AG09309 (cell line): Measurements from ENCODE around the gene CD200R1L.

Source experiments
- DNase-seq: peaks from one replicate; pipeline ENCODE4 v3.0.0-alpha.2; 2010; ENCODE audit warnings: low read depth
- H3K4me3 ChIP-seq: 2 replicates; pipeline ENCODE4 v1.5.1; 2011; ENCODE audit warnings: mild to moderate bottlenecking, low read depth, low read length, moderate library complexity; ENCODE audit not compliant: control insufficient read depth
- CTCF ChIP-seq: IDR thresholded peaks from 2 replicates; pipeline ENCODE4 v1.5.1; 2011; ENCODE audit warnings: mild to moderate bottlenecking, low read depth, low read length, inconsistent platforms; ENCODE audit not compliant: insufficient read depth, control insufficient read depth; ENCODE audit errors: missing control alignments

Gene CD200R1L

GRCh38 chr3:112774293-112774926, 72.3 kb downstream of the CD200R1L start:
- no peak for TF ChIP-seq CTCF
- no peak overlapping the region for H3K4me3 ChIP-seq
- no peak for DNase-seq

DNA sequence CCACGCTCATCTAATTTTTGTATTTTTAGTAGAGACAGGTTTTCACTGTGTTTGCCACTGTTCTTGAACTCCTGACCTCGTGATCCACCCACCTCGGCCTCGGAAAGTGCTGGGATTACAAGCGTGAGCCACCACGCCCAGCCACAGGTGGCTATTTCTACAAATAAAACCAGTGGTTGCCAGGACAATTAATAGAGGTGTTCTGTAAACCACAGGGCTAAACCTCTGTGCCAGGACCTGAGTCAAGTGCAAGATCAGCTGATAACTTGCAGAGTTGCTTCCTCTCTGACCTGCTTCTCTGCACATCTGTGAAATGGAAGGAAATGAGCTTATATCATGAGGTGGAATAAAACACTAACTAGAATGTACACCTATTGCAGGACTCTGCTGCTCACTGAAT, 72.8 kb downstream of the CD200R1L start:
- no peak for TF ChIP-seq CTCF
- no peak overlapping the region for H3K4me3 ChIP-seq
- DNase-seq = no peak

DNA sequence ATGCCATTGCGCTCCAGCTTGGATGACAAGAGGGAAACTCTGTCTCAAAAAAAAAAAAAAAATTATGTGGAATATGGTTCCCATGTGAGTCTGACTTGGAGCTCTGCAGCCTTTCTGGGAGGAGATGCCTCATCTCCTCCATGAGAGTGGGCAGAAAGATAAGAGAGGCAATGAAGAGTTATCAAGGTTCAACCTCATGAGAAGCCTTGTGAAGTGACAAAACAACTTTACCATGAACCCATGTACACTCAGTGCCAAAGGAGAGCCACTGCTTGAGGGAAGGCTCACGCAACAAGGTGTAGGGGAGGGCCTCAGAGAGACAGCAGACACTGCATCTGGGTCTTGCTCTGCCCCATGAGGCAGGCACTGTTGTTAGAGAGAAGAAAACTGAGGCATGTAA, 75.7 kb downstream of the CD200R1L start:
- TF ChIP-seq CTCF = no peak
- DNase-seq = no peak
- H3K4me3 ChIP-seq = no peak overlapping the region

DNA sequence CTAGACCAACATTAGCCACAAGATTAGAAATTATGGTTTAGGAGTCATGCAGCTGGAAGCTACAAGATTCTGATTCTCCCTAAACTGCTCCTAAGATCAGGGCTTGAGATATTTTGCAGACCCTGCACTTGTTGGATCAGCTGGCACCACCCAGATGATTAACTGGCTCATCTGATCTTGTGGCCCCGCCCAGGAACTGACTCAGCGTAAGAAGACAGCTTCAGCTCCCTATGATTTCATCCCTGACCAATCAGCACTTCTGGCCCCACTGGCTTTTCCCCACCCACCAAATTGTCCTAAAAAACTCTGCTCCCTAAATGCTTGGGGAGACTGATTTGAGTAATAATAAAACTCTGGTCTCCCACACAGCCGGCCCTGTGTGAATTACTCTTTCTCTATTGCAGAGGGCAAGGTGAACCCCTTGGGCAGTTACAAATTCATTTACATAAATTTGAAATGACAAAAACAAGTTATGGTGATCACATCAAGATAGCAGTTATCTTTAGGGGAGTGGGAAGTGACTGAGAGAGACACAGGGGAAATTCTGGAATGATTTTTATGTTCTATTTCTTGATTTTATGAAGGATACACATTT, 76.5 kb downstream of the CD200R1L start:
- TF ChIP-seq CTCF = no peak
- no peak overlapping the region for H3K4me3 ChIP-seq
- no peak for DNase-seq

DNA sequence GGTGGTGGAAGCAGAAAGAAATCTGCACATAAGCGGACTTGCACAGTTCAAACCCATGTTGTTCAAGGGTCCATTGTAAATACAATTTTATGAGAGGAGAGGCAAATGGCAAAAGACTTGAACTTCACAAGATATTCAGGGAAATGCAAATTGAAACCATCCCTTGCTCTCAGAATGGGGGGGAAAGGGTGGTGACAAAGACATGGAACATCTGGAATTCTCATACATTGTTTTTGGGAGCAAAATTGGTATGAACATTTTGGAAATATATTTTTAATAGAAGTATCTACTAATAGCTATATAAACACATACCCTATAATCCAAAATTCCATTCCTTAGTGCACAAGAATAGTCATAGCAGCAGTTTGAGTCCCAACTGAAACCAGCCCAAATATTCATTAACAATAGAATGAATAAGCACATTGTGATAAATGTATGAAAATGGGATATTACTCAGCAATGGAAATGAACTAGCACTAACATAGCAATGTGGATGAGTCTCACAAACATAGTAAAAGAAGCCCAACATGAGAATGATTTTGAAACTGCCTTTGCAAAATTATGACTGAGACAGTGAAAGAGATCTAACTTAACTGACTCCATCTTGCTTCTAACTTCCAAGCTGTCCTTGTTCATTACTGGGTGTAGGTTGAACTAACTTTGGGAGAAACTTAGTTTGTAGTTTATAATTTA, 77.2 kb downstream of the CD200R1L start:
- TF ChIP-seq CTCF = no peak
- no peak for DNase-seq
- no peak overlapping the region for H3K4me3 ChIP-seq

- H3K4me3 ChIP-seq = no peak overlapping the region
- TF ChIP-seq CTCF = no peak
- DNase-seq = no peak
Measured at GRCh38 chr3:112767777-112768176, 78.9 kb downstream of the CD200R1L start.

- H3K4me3 ChIP-seq = no peak overlapping the region
- DNase-seq = no peak
- TF ChIP-seq CTCF = peak; percentile 8
Measured at GRCh38 chr3:112767177-112767576, 79.5 kb downstream of the CD200R1L start.
